ENCODE results near the gene AK8.

DNA sequence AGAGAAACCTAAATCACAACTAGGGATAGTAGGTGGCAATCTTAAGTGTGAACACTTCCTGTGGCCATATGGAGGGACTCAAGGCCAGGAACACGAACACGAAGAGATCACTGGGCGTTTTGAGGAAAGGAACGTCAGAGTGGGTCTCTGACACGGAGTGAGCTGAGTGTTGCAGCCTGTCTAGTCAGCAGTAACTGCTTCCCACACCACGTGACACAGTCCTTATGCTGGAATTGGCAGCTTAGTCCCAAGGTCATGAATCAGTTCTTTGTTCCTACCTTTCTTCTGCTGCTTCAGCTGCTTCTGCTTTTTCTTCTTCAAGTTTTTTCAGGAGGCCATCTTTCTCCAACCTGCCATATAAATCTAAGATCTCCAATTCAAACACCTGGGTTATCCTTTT lies 18.8 kb upstream of the AK8 start:
- no peak for TF ChIP-seq CTCF (conservative IDR thresholded peaks at IDR 0.05; ENCODE audit: low read length)
- no peak for TF ChIP-seq EZH2phosphoT487 (IDR thresholded peaks at IDR 0.05; ENCODE audit: borderline replicate concordance, low read depth, low read length)

All from OCI-LY7 (cell line).